Endothelial cell of umbilical vein (primary cell): Measurements from ENCODE around the gene FOXL2NB. TPM values are rescaled to one million over a fixed set of nuclear protein-coding genes. Genes with fewer than 3 reads are reported as not detected.

Experiments used
- BruUV-seq: library from RNA; stranded (reverse); fragments of 400-500 nt; replicated peaks from 2 replicates; lab custom pipeline; 2021; lab: Mats Ljungman, UMichigan
- CTCF ChIA-PET: fragments of 300-600, 350-600 bp; sonication (Branson Sonifier 250); formaldehyde crosslinking; loops from one replicate; lab custom pipeline; 2021; ENCODE audit warnings: antibody characterized with exemption, inconsistent platforms; lab: Charles Lee
- POLR2A ChIA-PET: fragments of 300-600, 350-600 bp; sonication (Branson Sonifier 250); formaldehyde crosslinking; loops from one replicate; lab custom pipeline; 2021; ENCODE audit warnings: antibody characterized with exemption, inconsistent platforms; lab: Charles Lee
- DNase-seq: peaks from one replicate; pipeline ENCODE4 v3.0.0-alpha.2; 2011; ENCODE audit warnings: low read depth, low spot score
- FAIRE-seq: peaks from 2 replicates; lab custom pipeline; 2011; peaks lifted over from hg19 to GRCh38; lab: Jason Lieb, UNC
- H2AFZ ChIP-seq: 2 replicates; pipeline ENCODE4 v1.6.0; 2012; ENCODE audit warnings: low read depth, low read length, control low read depth, inconsistent platforms
- H3K27ac ChIP-seq: 2 replicates; pipeline ENCODE4 v1.5.1; 2011; ENCODE audit warnings: low read depth, mild to moderate bottlenecking, control low read depth, low read length, moderate library complexity; ENCODE audit not compliant: insufficient read depth
- H3K27me3 ChIP-seq, 2 experiments: 2 replicates each; pipeline versions ENCODE4 v1.6.0 to v1.6.1; 2011; ENCODE audit warnings: low read length in 2 of 2, mixed read lengths in 1 of 2; ENCODE audit not compliant: control insufficient read depth in 2 of 2, insufficient read depth in 2 of 2
- H3K36me3 ChIP-seq, 2 experiments: 2 replicates in 1 of 2; 3 replicates in 1 of 2; pipeline ENCODE4 v1.5.1; 2011; ENCODE audit warnings: low read length in 2 of 2, mild to moderate bottlenecking in 1 of 2, moderate library complexity in 1 of 2; ENCODE audit not compliant: control insufficient read depth in 2 of 2, insufficient read depth in 2 of 2; ENCODE audit errors: extremely low read depth in 1 of 2
- H3K4me1 ChIP-seq: 3 replicates; pipeline ENCODE4 v1.5.1; 2011; ENCODE audit warnings: mild to moderate bottlenecking, low read length; ENCODE audit not compliant: control insufficient read depth, insufficient read depth; ENCODE audit errors: extremely low read depth
- H3K4me2 ChIP-seq: 2 replicates; pipeline ENCODE4 v1.6.1; 2011; ENCODE audit warnings: low read length, control low read depth, mixed read lengths; ENCODE audit not compliant: insufficient read depth
- H3K4me3 ChIP-seq, 3 experiments: fragments of 200-600 bp in 1 of 3; sonication (generic), shearing (Covaris generic) in 1 of 3; replicated peaks in 1 of 3; 2 replicates each; pipeline ENCODE4 v1.5.1; 2011 to 2016; ENCODE audit warnings: control low read depth in 3 of 3, low read length in 3 of 3, mild to moderate bottlenecking in 2 of 3, inconsistent platforms in 1 of 3, low read depth in 1 of 3, moderate library complexity in 1 of 3; ENCODE audit not compliant: insufficient read depth in 1 of 3
- H3K79me2 ChIP-seq: 2 replicates; pipeline ENCODE4 v1.6.0; 2012; ENCODE audit warnings: low read length, inconsistent platforms; ENCODE audit not compliant: control insufficient read depth, insufficient read depth
- H3K9ac ChIP-seq: replicated peaks from 2 replicates; pipeline ENCODE3; 2011; ENCODE audit warnings: low read length, control low read depth; ENCODE audit not compliant: insufficient read depth; ENCODE audit errors: extremely low read depth
- H3K9me1 ChIP-seq: replicated peaks from 3 replicates; pipeline ENCODE4 v1.6.0; 2011; ENCODE audit warnings: mild to moderate bottlenecking, low read length; ENCODE audit not compliant: control insufficient read depth, insufficient read depth; ENCODE audit errors: extremely low read depth
- H3K9me3 ChIP-seq: replicated peaks from 2 replicates; pipeline ENCODE4 v1.5.1; 2012; ENCODE audit warnings: low read length, inconsistent platforms; ENCODE audit not compliant: control insufficient read depth, insufficient read depth
- H4K20me1 ChIP-seq: replicated peaks from 2 replicates; pipeline ENCODE3; 2011; ENCODE audit warnings: mild to moderate bottlenecking, low read length; ENCODE audit not compliant: control insufficient read depth, insufficient read depth; ENCODE audit errors: extremely low read depth
- CTCF ChIP-seq, 2 donors: IDR thresholded peaks; 1 replicate in 1 of 2; 2 replicates in 1 of 2; pipeline ENCODE4 v1.5.1; 2011; ENCODE audit warnings: low read length in 2 of 2, mild to moderate bottlenecking in 2 of 2, moderate library complexity in 2 of 2, control low read depth in 1 of 2, inconsistent platforms in 1 of 2, low read depth in 1 of 2; ENCODE audit not compliant: insufficient read depth in 1 of 2; ENCODE audit errors: extremely low read depth in 1 of 2
- EZH2 ChIP-seq: IDR thresholded peaks from 2 replicates; pipeline ENCODE4 v1.6.1; 2012; ENCODE audit warnings: borderline replicate concordance, low read depth, mild to moderate bottlenecking, moderate library complexity, low read length, inconsistent platforms; ENCODE audit not compliant: severe bottlenecking
- FOS ChIP-seq: IDR thresholded peaks from 2 replicates; pipeline ENCODE4 v1.6.1; 2011; ENCODE audit warnings: mild to moderate bottlenecking, low read length, moderate library complexity, borderline replicate concordance; ENCODE audit not compliant: insufficient read depth
- GATA2 ChIP-seq: IDR thresholded peaks from 2 replicates; pipeline ENCODE4 v1.7.0; 2011; ENCODE audit warnings: low read depth, mild to moderate bottlenecking, moderate library complexity, mixed read lengths, low read length; ENCODE audit not compliant: insufficient read length, insufficient read depth
- JUN ChIP-seq: IDR thresholded peaks from 2 replicates; pipeline ENCODE4 v1.6.1; 2011; ENCODE audit warnings: borderline replicate concordance, low read depth; ENCODE audit not compliant: insufficient read length, insufficient read depth
- MYC ChIP-seq: IDR thresholded peaks from one replicate; pipeline ENCODE4 v1.6.1; 2011; ENCODE audit warnings: mild to moderate bottlenecking, low read depth, low read length
- POLR2AphosphoS5 ChIP-seq: IDR thresholded peaks from 2 replicates; pipeline ENCODE4 v1.6.1; 2012; ENCODE audit warnings: low read depth, mild to moderate bottlenecking, control low read depth, low read length, moderate library complexity; ENCODE audit not compliant: insufficient read depth
- dilution Hi-C: fragments of 300-500 bp; cut with MboI; formaldehyde crosslinking; loops from one replicate; pipeline ENCODE4 v1.15.0; 2019; ENCODE audit warnings: low sequenced_read_pairs; ENCODE audit not compliant: extremely low pct_ligation_motif_present
- intact Hi-C: fragments of 100-400 bp; cut with micrococcal nuclease; formaldehyde crosslinking; loops from one replicate; pipeline ENCODE4 v1.10.0; 2022
- polyA plus RNA-seq, 4 experiments: library from polyadenylated mRNA; depleted of rRNA in 3 of 4; stranded (reverse) in 3 of 4; unstranded in 1 of 4; fragments of >200 nt; gene quantifications; 2 replicates each; pipeline versions ENCODE4 v1.2.1 to v1.2.3, GENCODE V29; 2011 to 2012; ENCODE audit warnings: missing spikeins in 1 of 4
- total RNA-seq: library from RNA; stranded (reverse); gene quantifications from 2 replicates; pipeline ENCODE4 v1.2.3, GENCODE V29; 2021

Gene FOXL2NB
- total and polyA plus RNA-seq, 2 donors (not counting 3 experiments of a cell fraction or from before 2014, with no cell fraction given) = 0.01 TPM; not detected in 1

DNA sequence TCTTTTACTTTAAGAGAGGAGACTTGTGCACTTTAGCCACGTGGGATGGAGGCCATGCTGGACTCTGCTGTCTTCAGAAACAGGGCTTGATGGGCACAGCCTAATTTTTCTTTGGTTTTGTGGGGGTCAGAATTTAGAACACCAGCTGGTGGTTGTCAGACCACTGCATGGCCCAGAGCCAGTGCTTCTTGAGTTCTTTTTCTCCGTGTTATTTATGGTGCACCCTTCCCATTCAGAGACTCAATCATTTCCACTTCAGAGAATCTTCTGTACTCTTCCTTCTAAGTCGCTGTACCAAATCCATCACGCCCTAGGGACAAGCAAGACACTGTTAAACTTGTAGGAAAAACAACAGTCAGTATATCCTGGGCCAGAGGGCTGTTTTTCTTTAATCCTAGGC is 38.9 kb downstream of the FOXL2NB start:
- H3K79me2 ChIP-seq = no peaks in the 10 kb centered on the region
- TF ChIP-seq EZH2 (no peak), FOS (no peak), CTCF (IDR thresholded peaks at IDR 0.05; ENCODE audit: extremely low read depth in 1 of 2, insufficient read depth in 1 of 2, low read depth in 1 of 2, low read length in 2 of 2) (no peak), GATA2 (no peak)
- ChIA-PET CTCF (interaction anchor here (0.9 kb wide), 1 partner anchor 50 kb away, joined by 5 read pairs; no protein-coding TSS in a partner anchor), POLR2A (no interaction called here)
- no peak overlapping the region for H2AFZ ChIP-seq
- DNase-seq (no peak), FAIRE-seq (no peak)
- H3K9ac ChIP-seq = no peak overlapping the region
- H3K36me3 ChIP-seq = no peaks in the 10 kb centered on the region
- H3K27ac ChIP-seq = no peak overlapping the region
- no TSS peak for BruUV-seq
- no peaks in the 10 kb centered on the region for H4K20me1 ChIP-seq
- dilution Hi-C loops (no loop called here), intact Hi-C loops (no loop called here)
- H3K9me1 ChIP-seq = no peaks in the 10 kb centered on the region
- H3K4me2 ChIP-seq = no peak overlapping the region
- no peaks in the 10 kb centered on the region for H3K4me1 ChIP-seq
- peaks cover 3 to 6% of the 10 kb centered on the region in 2 experiments for H3K27me3 ChIP-seq
- H3K9me3 ChIP-seq = no peaks in the 10 kb centered on the region
- H3K4me3 ChIP-seq = no peak overlapping the region

DNA sequence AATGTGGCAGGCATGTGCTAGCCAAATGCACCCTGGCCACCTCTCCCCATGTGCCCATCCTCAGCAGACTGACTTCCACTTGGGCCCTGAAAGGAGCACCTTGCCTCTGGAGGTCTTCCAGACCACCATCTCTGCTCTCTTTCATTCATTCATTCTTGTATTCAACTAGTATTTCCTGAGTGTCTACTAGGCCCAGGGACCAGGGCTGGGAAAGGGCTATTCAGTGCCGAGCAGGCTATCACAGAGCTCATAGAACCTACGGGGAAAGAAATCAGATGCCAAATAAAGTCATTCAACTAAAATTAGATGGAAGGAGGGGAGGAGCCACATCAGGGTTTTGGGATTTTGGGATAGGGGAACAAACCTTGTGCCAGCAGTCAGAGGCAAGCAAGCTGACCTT is 40.2 kb downstream of the FOXL2NB start:
- Histone ChIP-seq H2AFZ (no peak overlapping the region), H3K4me2 (no peak overlapping the region), H3K4me1 (no peaks in the 10 kb centered on the region), H3K36me3 (no peaks in the 10 kb centered on the region), H3K27ac (no peak overlapping the region), H3K4me3 (no peak overlapping the region), H3K9ac (no peak overlapping the region), H3K9me1 (no peaks in the 10 kb centered on the region), H3K79me2 (no peaks in the 10 kb centered on the region), H3K27me3 (peaks cover 0 to 3% of the 10 kb centered on the region in 2 experiments), H4K20me1 (no peaks in the 10 kb centered on the region), H3K9me3 (no peaks in the 10 kb centered on the region)
- BruUV-seq = no TSS peak
- intact Hi-C loops (no loop called here), dilution Hi-C loops (no loop called here)
- FAIRE-seq (no peak), DNase-seq (no peak)
- ChIA-PET CTCF (no interaction called here), POLR2A (no interaction called here)
- TF ChIP-seq CTCF (IDR thresholded peaks at IDR 0.05; ENCODE audit: extremely low read depth in 1 of 2, insufficient read depth in 1 of 2, low read depth in 1 of 2, low read length in 2 of 2) = no peak
- no peak for TF ChIP-seq POLR2AphosphoS5
- TF ChIP-seq FOS = no peak
- no peak for TF ChIP-seq JUN
- TF ChIP-seq MYC = no peak
